Vagina (tissue), 2 donors: ENCODE measurements around the gene MSX2.

ENCODE experiments used
- POLR2A ChIP-seq, 2 donors: fragments of 450-650 bp; IDR thresholded peaks; one replicate each; pipeline ENCODE4 v1.6.1; 2017; ENCODE audit warnings: antibody characterized with exemption in 2 of 2, mild to moderate bottlenecking in 2 of 2, moderate library complexity in 2 of 2
- TF ChIP-seq, protein P1 (sequence below), 3 experiments: fragments of 450-650 bp in 2 of 3; fragments of 200-600 bp in 1 of 3; sonication (generic) in 1 of 3; IDR thresholded peaks; one replicate each; pipeline ENCODE4 v1.5.1; 2017 to 2019; ENCODE audit warnings: antibody characterized with exemption in 3 of 3, mild to moderate bottlenecking in 2 of 3, moderate library complexity in 2 of 3

DNA sequence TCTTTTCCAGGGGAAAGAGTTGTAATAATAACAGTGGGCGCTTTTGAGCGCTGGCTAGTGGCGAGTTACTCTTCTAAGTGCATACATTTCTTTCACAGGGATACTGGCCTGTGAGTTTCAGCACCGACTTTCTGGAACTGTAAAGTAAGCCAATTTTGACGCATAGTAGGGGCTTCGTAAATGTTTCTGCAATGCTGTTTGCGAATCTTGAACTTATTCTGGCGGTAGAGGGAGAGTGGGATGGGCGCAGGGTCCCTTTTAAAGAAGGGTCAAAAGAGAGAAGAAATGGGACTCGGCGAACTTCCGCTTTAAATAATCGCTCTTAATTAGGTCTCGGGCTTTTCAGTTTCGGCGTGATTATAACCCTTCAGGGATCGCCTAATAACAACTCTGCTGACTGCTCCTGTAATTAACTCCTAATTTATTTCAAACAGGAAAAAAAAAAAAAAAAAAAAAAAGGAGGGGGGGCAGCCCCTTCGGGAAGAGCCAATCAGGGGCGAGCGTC is 351 bp upstream of the MSX2 start:
- no peak for TF ChIP-seq POLR2A (IDR thresholded peaks at IDR 0.05)
- TF ChIP-seq, protein P1, sequence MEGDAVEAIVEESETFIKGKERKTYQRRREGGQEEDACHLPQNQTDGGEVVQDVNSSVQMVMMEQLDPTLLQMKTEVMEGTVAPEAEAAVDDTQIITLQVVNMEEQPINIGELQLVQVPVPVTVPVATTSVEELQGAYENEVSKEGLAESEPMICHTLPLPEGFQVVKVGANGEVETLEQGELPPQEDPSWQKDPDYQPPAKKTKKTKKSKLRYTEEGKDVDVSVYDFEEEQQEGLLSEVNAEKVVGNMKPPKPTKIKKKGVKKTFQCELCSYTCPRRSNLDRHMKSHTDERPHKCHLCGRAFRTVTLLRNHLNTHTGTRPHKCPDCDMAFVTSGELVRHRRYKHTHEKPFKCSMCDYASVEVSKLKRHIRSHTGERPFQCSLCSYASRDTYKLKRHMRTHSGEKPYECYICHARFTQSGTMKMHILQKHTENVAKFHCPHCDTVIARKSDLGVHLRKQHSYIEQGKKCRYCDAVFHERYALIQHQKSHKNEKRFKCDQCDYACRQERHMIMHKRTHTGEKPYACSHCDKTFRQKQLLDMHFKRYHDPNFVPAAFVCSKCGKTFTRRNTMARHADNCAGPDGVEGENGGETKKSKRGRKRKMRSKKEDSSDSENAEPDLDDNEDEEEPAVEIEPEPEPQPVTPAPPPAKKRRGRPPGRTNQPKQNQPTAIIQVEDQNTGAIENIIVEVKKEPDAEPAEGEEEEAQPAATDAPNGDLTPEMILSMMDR (IDR thresholded peaks at IDR 0.05): no peak
